Left ventricle myocardium inferior (tissue), 1 donor: ENCODE results near the gene TRAM2. TPM values are rescaled to one million over a fixed set of nuclear protein-coding genes. Genes with fewer than 3 reads are reported as not detected.
"Not testable (repeated sequence)": the region's sequence is repeated elsewhere in the genome, so short reads cannot be mapped to it uniquely, and the experiment has no call there.

Source experiments
- DNase-seq: peaks from one replicate; pipeline ENCODE4 v3.0.0-alpha.2; 2020
- H3K27ac ChIP-seq: fragments of 200-600 bp; replicated peaks from 2 replicates; pipeline ENCODE4 v1.8.0; 2021
- H3K27me3 ChIP-seq: fragments of 200-600 bp; 2 replicates; pipeline ENCODE4 v1.8.0; 2021; ENCODE audit warnings: low read depth
- H3K36me3 ChIP-seq: fragments of 200-600 bp; 2 replicates; pipeline ENCODE4 v1.8.0; 2021
- H3K4me1 ChIP-seq: fragments of 200-600 bp; 2 replicates; pipeline ENCODE4 v1.8.0; 2021
- H3K4me3 ChIP-seq: fragments of 200-600 bp; 2 replicates; pipeline ENCODE4 v1.8.0; 2021; ENCODE audit warnings: mild to moderate bottlenecking, moderate library complexity
- H3K9me3 ChIP-seq: fragments of 200-600 bp; replicated peaks from 2 replicates; pipeline ENCODE4 v1.8.0; 2021
- CTCF ChIP-seq: fragments of 200-600 bp; IDR thresholded peaks from 2 replicates; pipeline ENCODE4 v1.8.0; 2021; ENCODE audit warnings: antibody characterized with exemption, mild to moderate bottlenecking, borderline replicate concordance
- intact Hi-C: fragments of 100-400 bp; cut with micrococcal nuclease; formaldehyde crosslinking; loops from one replicate; pipeline ENCODE4 v1.11.0; 2022
- total RNA-seq: library from RNA; stranded (reverse); fragmentation: NEBNext Ultra II Directional; extraction: Animal tissue kit (Norgen Biotek cat#: 25700); gene quantifications from one replicate; pipeline ENCODE4 v1.2.1, GENCODE V29; 2021
- donor health status: DM: no; HTN: yes; CAD: no; lungs with severe emphysema.

The TRAM2 gene
- total RNA-seq, 1 donor from 2014 or later: 11.0 TPM

GRCh38 chr6:52483671-52484003 lies 93.2 kb downstream of the TRAM2 start:
- no peak for TF ChIP-seq CTCF
- intact Hi-C loops: no loop called here
- no peak for DNase-seq

GRCh38 chr6:52482903-52483670 lies 93.8 kb downstream of the TRAM2 start:
- Histone ChIP-seq H3K27ac (no peak overlapping the region), H3K27me3 (no peaks in the 10 kb centered on the region), H3K9me3 (no peaks in the 10 kb centered on the region), H3K36me3 (peaks cover 13% of the 10 kb centered on the region), H3K4me1 (peaks cover 11% of the 10 kb centered on the region), H3K4me3 (no peak overlapping the region)
- TF ChIP-seq CTCF: no peak
- intact Hi-C loops: no loop called here
- no peak for DNase-seq

More at GRCh38 chr6:52483671-52484003, 93.2 kb downstream of the TRAM2 start:
- no peaks in the 10 kb centered on the region for H3K9me3 ChIP-seq
- no peak overlapping the region for H3K4me3 ChIP-seq
- H3K27ac ChIP-seq: no peak overlapping the region
- H3K27me3 ChIP-seq: no peaks in the 10 kb centered on the region
- peaks cover 13% of the 10 kb centered on the region for H3K36me3 ChIP-seq
- H3K4me1 ChIP-seq: peaks cover 11% of the 10 kb centered on the region

- peaks cover 7% of the 10 kb centered on the region for H3K36me3 ChIP-seq
- no peak for TF ChIP-seq CTCF
- H3K27ac ChIP-seq: no peak overlapping the region
- no peaks in the 10 kb centered on the region for H3K27me3 ChIP-seq
- H3K4me1 ChIP-seq: peaks cover 4% of the 10 kb centered on the region
- intact Hi-C loops: no loop called here
- DNase-seq: no peak
- no peaks in the 10 kb centered on the region for H3K9me3 ChIP-seq
- H3K4me3 ChIP-seq: no peak overlapping the region
Observed at GRCh38 chr6:52475307-52475706, 101.6 kb downstream of the TRAM2 start.

- no peak for DNase-seq
- no peak for TF ChIP-seq CTCF
- Histone ChIP-seq H3K9me3 (no peaks in the 10 kb centered on the region), H3K4me1 (no peaks in the 10 kb centered on the region), H3K27ac (no peak overlapping the region), H3K36me3 (no peaks in the 10 kb centered on the region), H3K27me3 (no peaks in the 10 kb centered on the region), H3K4me3 (no peak overlapping the region)
- intact Hi-C loops: no loop called here
Observed at GRCh38 chr6:52474173-52474572, 102.7 kb downstream of the TRAM2 start.

GRCh38 chr6:52461194-52461593 lies 115.7 kb downstream of the TRAM2 start:
- H3K27ac ChIP-seq, DNase-seq, H3K27me3 ChIP-seq, intact Hi-C loops, H3K4me3 ChIP-seq, H3K36me3 ChIP-seq, H3K4me1 ChIP-seq, H3K9me3 ChIP-seq: not testable (repeated sequence)

- intact Hi-C loops: no loop called here
- peaks cover 6% of the 10 kb centered on the region for H3K9me3 ChIP-seq
- TF ChIP-seq CTCF: no peak
Observed at GRCh38 chr6:52457096-52457495, 119.8 kb downstream of the TRAM2 start.

More at GRCh38 chr6:52457096-52457495, 119.8 kb downstream of the TRAM2 start:
- Histone ChIP-seq H3K27me3 (no peaks in the 10 kb centered on the region), H3K4me1 (no peaks in the 10 kb centered on the region), H3K27ac (no peak overlapping the region), H3K4me3 (no peak overlapping the region), H3K36me3 (peaks cover 10% of the 10 kb centered on the region)
- no peak for DNase-seq
